Panc1 (cell line): ENCODE measurements around the gene MICAL2. TPM values are rescaled to one million over a fixed set of nuclear protein-coding genes. Genes with fewer than 3 reads are reported as not detected.

Experiments
- ATAC-seq: fragments of 200-7000 bp; cut with Tn5 transposase; 2 replicates; pipeline ENCODE4 v1.9.1; 2020; ENCODE audit warnings: mild to moderate bottlenecking, moderate library complexity
- BruUV-seq: library from RNA; stranded (reverse); fragments of 400-500 nt; replicated peaks from 2 replicates; lab custom pipeline; 2021; lab: Mats Ljungman, UMichigan
- CTCF ChIA-PET: fragments of 300-600 bp; sonication (Branson Sonifier 250); formaldehyde crosslinking; loops from one replicate; lab custom pipeline; 2022; ENCODE audit warnings: antibody characterized with exemption; lab: Charles Lee
- POLR2A ChIA-PET: fragments of 300-600 bp; sonication (Branson Sonifier 250); formaldehyde crosslinking; loops from one replicate; lab custom pipeline; 2022; ENCODE audit warnings: antibody characterized with exemption; lab: Charles Lee
- DNase-seq: peaks from one replicate; pipeline ENCODE4 v3.0.0-alpha.2; 2010; ENCODE audit warnings: low read depth, low spot score
- H3K27ac ChIP-seq: 2 replicates; pipeline ENCODE4 v1.5.1; 2011; ENCODE audit warnings: mild to moderate bottlenecking, low read length, inconsistent platforms
- H3K27me3 ChIP-seq: fragments of 200-500 bp; sonication (Bioruptor generic); 2 replicates; pipeline ENCODE4 v1.6.0; 2014; ENCODE audit warnings: low read length, inconsistent platforms; ENCODE audit not compliant: control insufficient read depth, insufficient read depth
- H3K36me3 ChIP-seq: fragments of 200-500 bp; sonication (Bioruptor generic); 2 replicates; pipeline ENCODE4 v1.5.1; 2014; ENCODE audit warnings: inconsistent platforms, mild to moderate bottlenecking, low read length, moderate library complexity; ENCODE audit not compliant: control insufficient read depth, insufficient read depth
- H3K4me1 ChIP-seq: 2 replicates; pipeline ENCODE4 v1.5.1; 2011; ENCODE audit warnings: inconsistent platforms, mild to moderate bottlenecking, low read length, moderate library complexity; ENCODE audit not compliant: control insufficient read depth, insufficient read depth
- H3K4me3 ChIP-seq, 2 experiments: 2 replicates each; pipeline ENCODE4 v1.5.1; 2011 to 2012; ENCODE audit warnings: low read depth in 2 of 2, low read length in 2 of 2, mild to moderate bottlenecking in 2 of 2, inconsistent platforms in 1 of 2, moderate library complexity in 1 of 2
- H3K9me3 ChIP-seq: fragments of 200-500 bp; sonication (Bioruptor generic); 2 replicates; pipeline ENCODE4 v1.5.1; 2014; ENCODE audit warnings: low read depth, mild to moderate bottlenecking, inconsistent platforms, low read length, moderate library complexity; ENCODE audit not compliant: control insufficient read depth, insufficient read depth
- CTCF ChIP-seq: fragments of 450-650 bp; IDR thresholded peaks from 2 replicates; pipeline ENCODE4 v1.5.1; 2017; ENCODE audit warnings: mild to moderate bottlenecking
- POLR2AphosphoS5 ChIP-seq: IDR thresholded peaks from 2 replicates; pipeline ENCODE4 v1.6.1; 2012; ENCODE audit warnings: mild to moderate bottlenecking, low read depth, low read length, moderate library complexity
- REST ChIP-seq, 2 experiments: IDR thresholded peaks; 2 replicates each; pipeline ENCODE4 v1.6.1; 2011 to 2012; ENCODE audit warnings: low read depth in 2 of 2, control low read depth in 1 of 2, low read length in 1 of 2, mild to moderate bottlenecking in 1 of 2, moderate library complexity in 1 of 2; ENCODE audit not compliant: insufficient read depth in 1 of 2
- SIN3A ChIP-seq: IDR thresholded peaks from 2 replicates; pipeline ENCODE4 v1.6.1; 2012; ENCODE audit warnings: low read depth, mild to moderate bottlenecking, low read length, moderate library complexity, borderline replicate concordance; ENCODE audit not compliant: insufficient read depth
- TCF7L2 ChIP-seq: IDR thresholded peaks from 2 replicates; pipeline ENCODE4 v1.6.1; 2011; ENCODE audit warnings: mild to moderate bottlenecking, low read depth, low read length, inconsistent platforms
- in situ Hi-C: cut with HindIII; loops from 2 replicates; pipeline ENCODE4 v1.10.0; 2016; ENCODE audit warnings: low sequenced_read_pairs, low pct_unique_long_range_greater_than_20kb
- intact Hi-C: fragments of 100-400 bp; cut with micrococcal nuclease; formaldehyde crosslinking; loops from one replicate; pipeline ENCODE4 v1.10.0; 2022; ENCODE audit not compliant: unreplicated experiment
- total RNA-seq: library from RNA; stranded (reverse); gene quantifications from one replicate; pipeline ENCODE4 v1.2.1, GENCODE V29; 2021; ENCODE audit not compliant: unreplicated experiment

The MICAL2 gene
- total RNA-seq, 1 experiment from 2014 or later = 199 TPM

DNA sequence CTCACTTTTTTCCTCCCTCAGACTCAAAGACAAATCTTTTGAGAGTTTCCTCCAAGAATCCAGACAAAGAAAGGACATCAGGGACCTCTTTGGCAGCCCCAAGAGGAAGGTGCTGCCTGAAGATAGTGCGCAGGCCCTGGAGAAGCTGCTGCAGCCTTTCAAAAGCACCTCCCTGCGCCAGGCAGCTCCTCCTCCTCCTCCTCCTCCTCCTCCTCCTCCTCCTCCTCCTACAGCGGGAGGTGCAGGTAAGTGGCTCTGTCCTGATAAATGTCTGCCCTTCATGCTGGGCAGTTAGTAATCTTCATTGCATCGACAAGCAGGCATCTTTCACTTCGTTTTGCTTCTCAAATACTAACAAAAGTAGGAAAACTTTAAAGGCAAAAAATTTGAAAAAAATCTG, 184.2 kb downstream of the MICAL2 start:
- Histone ChIP-seq H3K27me3 (no peaks in the 10 kb centered on the region), H3K36me3 (no peaks in the 10 kb centered on the region), H3K4me3 (no peak overlapping the region), H3K9me3 (peaks cover 13% of the 10 kb centered on the region; the same call in 1 of the 2 replicates), H3K4me1 (no peaks in the 10 kb centered on the region), H3K27ac (no peak overlapping the region)
- POLR2A ChIA-PET = no interaction called here
- CTCF ChIA-PET = no interaction called here
- DNase-seq (no peak), ATAC-seq (no peak)
- intact Hi-C loops = no loop called here
- in situ Hi-C loops = no loop called here
- TF ChIP-seq POLR2AphosphoS5 = no peak
- TF ChIP-seq REST (IDR thresholded peaks at IDR 0.05; ENCODE audit: insufficient read depth in 1 of 2, low read depth in 2 of 2, low read length in 1 of 2) = no peak
- no peak for TF ChIP-seq CTCF
- no peak for TF ChIP-seq SIN3A
- no peak for TF ChIP-seq TCF7L2
- no TSS peak for BruUV-seq

DNA sequence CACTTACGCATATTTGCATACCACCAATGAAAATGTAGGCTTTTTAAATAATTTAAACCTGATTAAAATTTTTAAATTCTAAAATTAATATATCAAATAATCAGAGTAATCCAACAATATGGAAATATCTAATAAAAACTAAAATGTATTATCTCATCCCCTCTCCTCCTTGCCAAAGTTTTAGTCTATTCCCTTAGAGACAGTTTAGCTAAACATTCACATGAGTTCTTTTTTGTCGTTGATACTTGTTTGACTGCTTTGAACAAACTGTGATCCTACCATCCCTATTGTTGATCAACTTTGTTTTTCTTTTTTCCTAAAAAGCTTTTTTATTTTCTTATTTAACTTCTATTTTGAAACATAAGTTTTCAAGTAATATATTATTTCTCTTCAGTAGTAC, 185.6 kb downstream of the MICAL2 start:
- DNase-seq (no peak), ATAC-seq (no peak)
- BruUV-seq = no TSS peak
- in situ Hi-C loops = no loop called here
- intact Hi-C loops = no loop called here
- ChIA-PET CTCF (no interaction called here), POLR2A (no interaction called here)
- H3K27me3 ChIP-seq = no peaks in the 10 kb centered on the region
- H3K27ac ChIP-seq = no peak overlapping the region
- no peak for TF ChIP-seq SIN3A
- no peak for TF ChIP-seq POLR2AphosphoS5
- TF ChIP-seq REST (IDR thresholded peaks at IDR 0.05; ENCODE audit: insufficient read depth in 1 of 2, low read depth in 2 of 2, low read length in 1 of 2) = no peak
- TF ChIP-seq CTCF = no peak
- no peak for TF ChIP-seq TCF7L2
- H3K4me3 ChIP-seq = no peak overlapping the region
- H3K36me3 ChIP-seq = no peaks in the 10 kb centered on the region
- H3K4me1 ChIP-seq = no peaks in the 10 kb centered on the region
- peaks cover 13% of the 10 kb centered on the region; the same call in 1 of the 2 replicates for H3K9me3 ChIP-seq
